DND-41 (cell line): Measurements from ENCODE around the gene LRP1.
A peak's percentile ranks its signal among the peaks of the same experiment; 100 is the strongest.

Source experiments
- ATAC-seq: fragments of 200-7000 bp; cut with Tn5 transposase; 3 replicates; pipeline ENCODE4 v1.9.1; 2021; ENCODE audit warnings: low read depth; ENCODE audit not compliant: insufficient read depth
- DNase-seq: peaks from one replicate; pipeline ENCODE4 v3.0.0-alpha.2; 2020
- H2AFZ ChIP-seq: 2 replicates; pipeline ENCODE4 v1.6.0; 2012; ENCODE audit warnings: low read depth, low read length
- H3K27ac ChIP-seq: 2 replicates; pipeline ENCODE4 v1.5.1; 2012; ENCODE audit warnings: low read length, inconsistent platforms
- H3K27me3 ChIP-seq: fragments of 200-600 bp; sonication (generic); 2 replicates; pipeline ENCODE4 v1.6.0; 2012; ENCODE audit warnings: low read length, mild to moderate bottlenecking, inconsistent platforms; ENCODE audit not compliant: insufficient read depth, poor library complexity
- H3K36me3 ChIP-seq: 2 replicates; pipeline ENCODE4 v1.5.1; 2012; ENCODE audit warnings: low read length, inconsistent platforms; ENCODE audit not compliant: insufficient read depth
- H3K4me1 ChIP-seq: 2 replicates; pipeline ENCODE4 v1.5.1; 2012; ENCODE audit warnings: mild to moderate bottlenecking, low read length; ENCODE audit not compliant: insufficient read depth
- H3K4me2 ChIP-seq: 2 replicates; pipeline ENCODE4 v1.6.0; 2012; ENCODE audit warnings: mild to moderate bottlenecking, moderate library complexity, low read length, inconsistent platforms; ENCODE audit not compliant: insufficient read depth
- H3K4me3 ChIP-seq, 2 experiments: fragments of 200-600 bp in 1 of 2; shearing (Covaris generic) in 1 of 2; 2 replicates each; pipeline ENCODE4 v1.5.1; 2012 to 2016; ENCODE audit warnings: inconsistent platforms in 2 of 2, low read length in 2 of 2, mild to moderate bottlenecking in 2 of 2, low read depth in 1 of 2, moderate library complexity in 1 of 2
- H3K79me2 ChIP-seq: 2 replicates; pipeline ENCODE4 v1.6.0; 2012; ENCODE audit warnings: low read length, inconsistent platforms; ENCODE audit not compliant: insufficient read depth
- H3K9ac ChIP-seq: 2 replicates; pipeline ENCODE4 v1.6.0; 2012; ENCODE audit warnings: low read depth, mild to moderate bottlenecking, inconsistent platforms, low read length, moderate library complexity
- H3K9me3 ChIP-seq: 2 replicates; pipeline ENCODE4 v1.5.1; 2012; ENCODE audit warnings: low read length, moderate library complexity, mild to moderate bottlenecking, inconsistent platforms; ENCODE audit not compliant: insufficient read depth, severe bottlenecking
- H4K20me1 ChIP-seq: 2 replicates; pipeline ENCODE4 v1.6.0; 2012; ENCODE audit warnings: low read length; ENCODE audit not compliant: insufficient read depth
- EZH2 ChIP-seq: IDR thresholded peaks from 3 replicates; pipeline ENCODE4 v1.6.1; 2012; ENCODE audit warnings: borderline replicate concordance, low read depth, mild to moderate bottlenecking, moderate library complexity, low read length, inconsistent platforms; ENCODE audit not compliant: severe bottlenecking
- TF ChIP-seq, protein P1 (sequence below): IDR thresholded peaks from 2 replicates; pipeline ENCODE4 v1.5.1; 2012; ENCODE audit warnings: borderline replicate concordance, low read length, moderate library complexity, mild to moderate bottlenecking; ENCODE audit not compliant: poor library complexity, severe bottlenecking; ENCODE audit errors: extremely low read depth

LRP1 gene

GRCh38 chr12:57156701-57157403, 28.6 kb downstream of the LRP1 start:
- ATAC-seq (no peak), DNase-seq (no peak)
- no peaks in the 10 kb centered on the region for H3K36me3 ChIP-seq
- TF ChIP-seq EZH2, result no peak
- TF ChIP-seq, protein P1, sequence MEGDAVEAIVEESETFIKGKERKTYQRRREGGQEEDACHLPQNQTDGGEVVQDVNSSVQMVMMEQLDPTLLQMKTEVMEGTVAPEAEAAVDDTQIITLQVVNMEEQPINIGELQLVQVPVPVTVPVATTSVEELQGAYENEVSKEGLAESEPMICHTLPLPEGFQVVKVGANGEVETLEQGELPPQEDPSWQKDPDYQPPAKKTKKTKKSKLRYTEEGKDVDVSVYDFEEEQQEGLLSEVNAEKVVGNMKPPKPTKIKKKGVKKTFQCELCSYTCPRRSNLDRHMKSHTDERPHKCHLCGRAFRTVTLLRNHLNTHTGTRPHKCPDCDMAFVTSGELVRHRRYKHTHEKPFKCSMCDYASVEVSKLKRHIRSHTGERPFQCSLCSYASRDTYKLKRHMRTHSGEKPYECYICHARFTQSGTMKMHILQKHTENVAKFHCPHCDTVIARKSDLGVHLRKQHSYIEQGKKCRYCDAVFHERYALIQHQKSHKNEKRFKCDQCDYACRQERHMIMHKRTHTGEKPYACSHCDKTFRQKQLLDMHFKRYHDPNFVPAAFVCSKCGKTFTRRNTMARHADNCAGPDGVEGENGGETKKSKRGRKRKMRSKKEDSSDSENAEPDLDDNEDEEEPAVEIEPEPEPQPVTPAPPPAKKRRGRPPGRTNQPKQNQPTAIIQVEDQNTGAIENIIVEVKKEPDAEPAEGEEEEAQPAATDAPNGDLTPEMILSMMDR, result no peak
- 0 out of 2 replicates have a peak, but pooled peaks cover 6% of the 10 kb centered on the region for H3K4me1 ChIP-seq
- no peaks in the 10 kb centered on the region for H3K79me2 ChIP-seq
- no peaks in the 10 kb centered on the region for H4K20me1 ChIP-seq
- H3K9me3 ChIP-seq, result no peaks in the 10 kb centered on the region
- no peak overlapping the region for H3K9ac ChIP-seq
- H3K27me3 ChIP-seq, result no peaks in the 10 kb centered on the region
- H3K4me2 ChIP-seq, result no peak overlapping the region
- no peak overlapping the region for H3K27ac ChIP-seq
- no peak overlapping the region for H2AFZ ChIP-seq
- no peak overlapping the region for H3K4me3 ChIP-seq

DNA sequence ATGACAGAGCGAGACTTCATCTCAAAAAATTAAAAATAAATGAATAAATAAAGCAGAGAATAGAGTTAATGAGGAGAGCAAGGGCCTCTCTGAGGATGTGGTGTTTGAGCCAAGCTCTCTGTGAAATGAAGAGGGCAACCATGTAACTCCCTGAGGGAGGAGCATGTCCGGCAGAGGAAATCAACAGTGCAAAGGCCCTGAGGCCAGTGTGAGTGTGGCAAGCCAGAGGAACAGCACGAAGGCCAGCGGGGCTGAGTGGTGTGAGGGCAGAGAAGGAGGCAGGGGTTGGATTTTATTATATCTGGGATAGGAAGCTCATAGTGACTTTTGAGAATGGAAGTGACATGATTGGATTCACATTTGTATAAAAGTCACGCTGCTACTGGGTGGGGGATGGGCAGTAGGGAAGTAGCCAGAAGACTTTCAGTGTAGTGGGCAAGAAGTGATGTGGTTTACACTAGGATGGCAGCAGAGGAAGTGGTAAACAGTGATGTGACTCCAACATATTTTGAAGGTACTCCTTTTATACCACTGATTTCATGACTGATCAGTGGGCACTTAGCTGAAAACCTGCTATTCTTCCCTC, 29.4 kb downstream of the LRP1 start:
- ATAC-seq, result peak; percentile 58; the same call in 1 of the 3 replicates
- H3K4me1 ChIP-seq, result 0 out of 2 replicates have a peak, but pooled peaks cover 6% of the 10 kb centered on the region
- H3K36me3 ChIP-seq, result no peaks in the 10 kb centered on the region

GRCh38 chr12:57158186-57158585, 29.9 kb downstream of the LRP1 start:
- Histone ChIP-seq H3K4me1 (0 out of 2 replicates have a peak, but pooled peaks cover 6% of the 10 kb centered on the region), H2AFZ (no peak overlapping the region), H4K20me1 (0 out of 2 replicates have a peak, but pooled peaks cover 2% of the 10 kb centered on the region), H3K4me3 (no peak overlapping the region), H3K27ac (no peak overlapping the region), H3K36me3 (no peaks in the 10 kb centered on the region), H3K27me3 (no peaks in the 10 kb centered on the region), H3K9ac (no peak overlapping the region), H3K4me2 (no peak overlapping the region), H3K79me2 (no peaks in the 10 kb centered on the region), H3K9me3 (no peaks in the 10 kb centered on the region)
- TF ChIP-seq EZH2, result no peak
- TF ChIP-seq, protein P1, result no peak
- DNase-seq (no peak), ATAC-seq (no peak)

More for the DNA sequence above, 29.4 kb downstream of the LRP1 start:
- Histone ChIP-seq H2AFZ (no peak overlapping the region), H3K4me2 (no peak overlapping the region), H3K27me3 (no peaks in the 10 kb centered on the region), H3K4me3 (no peak overlapping the region), H3K9me3 (no peaks in the 10 kb centered on the region), H4K20me1 (0 out of 2 replicates have a peak, but pooled peaks cover under 1% of the 10 kb centered on the region), H3K27ac (no peak overlapping the region), H3K9ac (no peak overlapping the region), H3K79me2 (no peaks in the 10 kb centered on the region)
- peak; percentile 29 for DNase-seq
- TF ChIP-seq, protein P1, result no peak
- no peak for TF ChIP-seq EZH2
